Activated T-cell treated with anti-CD3 and anti-CD28 coated beads for 24 hours (primary cell): ENCODE data around the gene SNAPC5.
"Not testable (repeated sequence)": the region's sequence is repeated elsewhere in the genome, so short reads cannot be mapped to it uniquely, and the experiment has no call there.

Experiments
- DNase-seq: peaks from one replicate; pipeline ENCODE4 v3.0.0-alpha.2; 2020; ENCODE audit warnings: low read depth

SNAPC5 gene

DNA sequence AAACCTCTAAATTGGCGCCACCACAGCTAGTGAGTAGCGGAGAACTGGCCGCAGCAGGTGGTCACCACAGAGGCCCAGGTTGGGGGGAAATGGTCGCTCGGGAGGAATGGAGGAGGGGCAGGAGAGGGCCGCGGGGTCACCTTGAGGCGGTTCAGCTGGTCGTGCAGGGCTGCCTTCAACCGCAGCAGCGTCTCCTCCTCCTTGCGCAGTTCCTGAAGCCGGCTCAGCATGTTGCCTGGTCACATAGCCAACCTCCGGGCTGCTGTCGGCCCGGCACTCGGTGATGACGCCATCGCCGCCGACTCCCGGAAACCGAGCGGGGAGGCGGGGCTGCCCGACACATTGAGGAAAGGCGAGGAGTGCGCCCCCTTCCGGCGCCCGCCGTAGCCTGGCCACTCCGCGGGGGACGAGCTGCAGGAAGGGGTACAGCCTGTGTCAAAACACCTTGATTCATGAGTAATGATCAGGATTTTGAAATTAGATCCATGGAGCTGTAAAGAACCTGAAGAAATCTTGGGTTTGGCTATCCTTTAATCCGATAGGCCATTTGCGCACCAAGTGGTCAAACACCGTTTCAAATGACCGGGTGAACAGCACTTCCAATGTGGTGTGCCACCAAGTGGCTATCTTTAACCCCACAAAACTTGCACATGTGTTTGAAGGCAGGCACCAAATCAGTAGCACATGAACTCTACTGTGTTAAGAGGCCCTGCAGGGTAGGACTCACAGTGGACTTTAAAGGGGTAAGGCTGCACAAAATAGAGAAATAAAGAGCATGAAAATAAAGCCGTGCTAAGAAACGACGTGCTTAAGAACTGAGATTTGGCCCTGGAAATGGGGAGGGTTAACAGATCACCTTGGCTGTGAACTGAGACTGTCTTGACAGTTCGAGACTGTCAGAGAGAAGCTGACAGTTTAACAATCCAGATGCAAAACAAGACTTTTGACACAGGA, at the start of gene SNAPC5:
SNAPC5 (minus strand) TSS at position 261 of the 954 bp plus-strand sequence; CDS start at position 230, 31 bp downstream.
- DNase-seq = peak; percentile 98

DNA sequence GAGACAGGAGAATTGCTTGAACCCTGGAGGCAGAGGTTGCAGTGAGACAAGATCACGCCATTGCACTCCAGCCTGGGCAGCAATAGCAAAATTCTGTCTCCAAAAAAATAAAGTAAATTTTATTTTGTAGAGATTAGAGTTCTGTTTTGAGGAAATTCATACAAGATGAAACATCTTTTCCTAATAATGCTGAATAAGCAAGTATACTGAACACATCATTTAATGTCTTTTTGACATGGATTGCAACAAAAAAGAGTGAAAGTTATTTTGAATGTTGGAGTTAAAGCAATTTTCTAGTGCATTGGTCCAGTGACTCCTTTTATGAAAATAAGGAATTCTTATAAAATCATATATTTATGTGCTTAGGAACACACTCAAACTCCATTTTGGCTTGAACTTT, 47.7 kb upstream of the SNAPC5 start:
- DNase-seq = no peak

DNA sequence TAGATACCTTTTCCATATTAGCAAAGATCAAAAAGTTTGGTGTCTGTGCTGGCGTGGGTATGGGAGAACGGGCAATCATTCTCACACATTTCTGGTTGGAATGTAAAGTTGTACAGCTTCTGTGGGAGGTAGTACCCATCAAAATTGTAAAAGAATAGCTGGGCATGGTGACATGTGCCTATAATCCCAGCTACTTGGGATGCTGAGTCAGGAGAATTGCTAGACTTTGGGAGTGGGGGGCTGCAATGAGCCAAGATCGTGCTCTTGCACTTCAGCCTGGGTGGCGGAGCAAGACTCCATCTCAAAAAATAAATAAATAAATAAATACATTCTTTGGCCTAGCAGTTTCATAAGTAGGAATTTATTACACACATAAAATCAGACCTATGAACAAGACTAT, 45.3 kb upstream of the SNAPC5 start:
- no peak for DNase-seq

- no peak for DNase-seq
Observed at GRCh38 chr15:66535056-66535455, 37.5 kb upstream of the SNAPC5 start.

DNA sequence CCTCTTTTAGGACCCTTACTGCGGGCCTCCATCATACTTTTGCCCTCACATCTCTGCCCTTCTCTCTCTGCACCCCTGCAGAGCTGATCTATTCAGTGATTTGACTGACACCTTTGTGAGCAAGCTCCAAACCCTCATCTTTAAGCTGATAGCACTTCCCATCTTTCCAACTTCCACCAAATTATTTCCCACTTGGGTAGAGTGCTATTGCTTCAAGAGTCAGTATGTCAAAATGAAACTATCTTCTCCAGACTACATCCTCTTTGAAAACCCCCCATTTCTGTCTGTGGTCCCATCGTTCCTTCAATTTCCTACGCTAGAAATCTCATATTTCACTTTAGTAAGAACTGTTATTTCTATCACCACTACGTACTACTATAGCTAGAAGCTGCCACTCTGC, 27.3 kb upstream of the SNAPC5 start:
- no peak for DNase-seq

GRCh38 chr15:66523926-66524325, 26.4 kb upstream of the SNAPC5 start:
- DNase-seq = no peak

DNA sequence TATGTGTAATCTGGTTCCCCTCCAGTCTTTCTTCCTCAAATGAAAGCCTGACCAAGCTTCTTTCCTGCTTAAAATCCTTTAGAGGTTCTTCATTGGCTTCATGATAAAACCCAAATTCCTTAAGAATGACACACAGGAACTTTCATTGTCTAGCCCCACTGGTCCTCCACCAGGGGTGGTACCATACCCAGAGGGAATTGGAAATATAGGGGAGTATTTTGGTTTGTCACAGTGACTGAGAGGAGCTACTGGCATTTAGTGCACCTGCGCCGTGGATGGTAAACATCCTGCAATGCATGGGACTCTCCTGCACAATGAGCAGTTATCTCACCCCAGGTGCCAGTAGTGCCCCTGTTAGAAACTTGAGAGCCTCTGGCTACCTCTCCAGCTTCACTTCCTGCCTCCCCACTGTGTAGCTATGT, 18.4 kb upstream of the SNAPC5 start:
- DNase-seq = no peak

- no peak for DNase-seq
Observed at GRCh38 chr15:66514586-66514985, 17.0 kb upstream of the SNAPC5 start.

DNA sequence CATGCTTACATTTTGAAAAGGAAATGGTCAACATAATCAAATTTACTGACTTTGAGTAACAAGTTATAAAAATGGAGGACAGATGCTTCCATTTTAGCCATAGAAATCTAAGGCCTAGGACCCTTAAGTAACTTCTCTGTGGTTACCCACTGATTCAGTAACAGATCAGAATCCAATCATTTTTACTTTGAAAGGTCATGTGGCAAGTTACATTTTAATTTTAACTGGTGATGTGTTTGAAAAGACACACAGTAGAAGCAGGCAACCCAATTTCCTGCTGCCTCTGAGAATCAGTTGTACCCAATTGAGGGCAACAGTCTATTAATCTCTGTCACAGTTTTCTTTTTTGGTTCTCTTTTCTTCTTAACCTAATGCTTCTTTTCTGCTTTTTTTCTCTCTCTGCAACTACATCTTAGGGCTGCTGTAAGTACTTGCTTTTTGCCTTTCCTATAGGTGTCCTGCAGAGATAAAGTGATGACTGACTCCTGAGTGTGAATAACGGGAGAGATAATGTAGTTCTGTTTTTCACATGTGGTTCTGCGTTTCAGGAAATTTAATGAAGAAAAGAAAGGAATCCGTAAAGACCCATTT, 10.8 kb upstream of the SNAPC5 start:
- no peak for DNase-seq

GRCh38 chr15:66505818-66506217, 8.3 kb upstream of the SNAPC5 start:
- no peak for DNase-seq

DNA sequence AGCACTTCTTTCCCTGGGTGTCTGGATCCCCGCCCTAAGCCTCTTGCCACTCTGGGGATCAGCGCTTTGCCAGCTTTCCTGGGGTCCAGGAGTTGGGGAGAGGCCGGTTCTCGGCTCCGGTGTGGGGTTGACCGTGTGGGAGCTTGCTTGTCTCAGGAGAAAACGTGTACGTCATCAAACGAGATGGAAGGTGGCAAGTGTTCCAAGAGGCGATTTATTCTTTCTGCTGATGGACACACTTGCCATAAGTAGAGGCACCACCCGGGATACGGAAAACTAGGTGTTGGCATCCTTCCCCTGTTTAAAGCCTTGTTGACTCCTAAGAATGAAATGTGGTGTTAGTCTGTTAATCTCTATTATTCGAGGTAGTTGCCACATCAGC, 7.9 kb upstream of the SNAPC5 start:
- DNase-seq = no peak

DNA sequence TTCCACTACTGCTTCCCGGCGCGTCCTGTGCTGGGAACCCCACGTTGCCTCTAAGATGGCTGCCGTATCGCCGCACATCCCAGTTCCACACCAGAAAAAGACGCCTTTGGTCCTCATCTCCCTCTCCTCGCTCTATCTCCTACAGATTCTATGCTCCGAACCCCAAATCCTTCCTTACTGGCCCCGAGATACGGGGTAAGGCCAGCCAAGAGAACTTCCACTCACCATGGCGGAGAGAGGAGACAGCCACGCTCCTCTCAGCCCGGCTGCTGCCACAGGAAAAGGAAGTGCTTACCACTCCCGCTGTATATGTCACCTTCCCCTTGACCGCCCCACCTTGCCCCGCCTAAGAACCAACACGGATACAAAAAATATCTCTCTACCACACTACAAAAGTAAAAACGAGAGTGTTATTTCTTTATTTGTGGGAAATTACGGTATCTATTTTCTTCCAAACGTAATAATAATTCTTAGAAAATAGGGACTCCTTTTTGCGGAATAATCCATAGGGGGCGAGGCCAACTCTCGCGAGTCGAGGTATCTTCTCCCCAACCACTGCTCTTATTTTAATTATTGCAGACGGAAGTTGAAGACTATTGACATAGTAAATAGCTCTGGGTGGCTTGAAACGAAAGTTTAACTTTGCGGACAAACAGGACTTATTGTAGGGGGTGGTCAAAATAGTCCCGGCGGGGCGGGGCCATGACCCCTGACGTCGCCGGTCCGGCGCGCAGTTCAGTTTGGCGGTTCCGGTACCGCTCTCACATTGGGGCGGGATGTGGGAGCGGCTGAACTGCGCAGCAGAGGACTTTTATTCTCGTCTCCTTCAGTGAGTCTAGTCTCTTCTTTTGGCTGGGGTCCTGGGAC, 7.2 kb upstream of the SNAPC5 start, which contains the start of the genes RPL4 and ZWILCH:
RPL4 (minus strand) TSS at position 293 of the 867 bp plus-strand sequence; CDS start at position 228, 65 bp downstream.
ZWILCH (plus strand) TSS at position 764 of the 867 bp plus-strand sequence; CDS start at position 777, 13 bp downstream.
- DNase-seq = peak; percentile 77

DNA sequence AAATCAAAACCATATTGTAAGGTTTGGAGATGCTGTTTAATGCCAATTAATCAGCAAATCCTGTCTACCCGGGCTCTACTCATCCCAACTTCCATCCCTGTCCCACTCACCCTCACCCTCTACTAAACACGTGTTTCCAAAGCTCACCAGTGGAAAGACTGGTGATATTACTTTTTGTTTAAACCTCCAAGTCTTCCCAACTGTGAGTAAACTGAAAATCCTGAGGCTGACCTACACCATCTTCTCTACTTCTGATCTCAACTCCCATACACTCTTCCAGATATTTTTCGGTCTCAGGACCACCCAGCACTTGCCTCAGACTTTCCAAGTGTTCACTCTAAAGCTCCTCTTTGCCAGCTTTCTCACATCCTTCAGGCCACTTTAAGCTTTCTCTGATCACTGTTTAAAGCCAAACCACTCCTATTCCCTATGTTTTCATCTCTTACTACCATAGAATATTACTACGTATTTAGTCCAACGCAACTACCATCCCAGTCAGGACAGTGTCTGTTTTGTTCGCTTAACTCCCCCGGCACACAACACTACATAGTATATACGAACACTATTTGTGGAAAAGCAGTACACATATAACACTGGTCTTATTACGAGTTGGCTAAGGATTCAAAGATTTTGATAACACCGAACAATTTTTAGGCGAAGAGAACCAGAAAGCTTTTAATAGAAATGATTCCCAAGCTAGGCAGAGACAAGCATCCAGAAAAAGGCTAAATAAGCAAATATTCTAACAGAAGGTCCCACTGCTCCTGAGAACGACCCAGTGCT, 6.4 kb upstream of the SNAPC5 start:
- no peak for DNase-seq

- DNase-seq = not testable (repeated sequence)
Observed at GRCh38 chr15:66503041-66503648, 5.6 kb upstream of the SNAPC5 start.

DNA sequence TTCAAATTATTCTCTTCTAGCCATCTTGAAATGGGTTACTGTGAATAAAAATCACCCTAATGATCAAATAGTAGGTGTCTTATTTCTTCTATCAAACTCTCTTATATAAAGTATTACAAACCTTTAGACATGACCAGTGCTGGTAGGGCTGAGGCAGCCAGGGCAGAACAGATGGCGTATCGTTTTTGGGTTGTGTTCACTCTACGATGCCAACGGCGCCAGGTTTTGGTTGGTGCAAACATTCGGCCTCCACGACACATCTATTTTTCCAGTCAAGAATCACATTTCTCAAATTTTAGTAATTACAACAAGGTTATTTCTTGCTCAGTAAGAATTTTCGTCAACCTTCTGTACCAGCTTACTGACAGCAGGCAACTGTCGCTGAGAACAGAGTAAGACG, 4.9 kb upstream of the SNAPC5 start:
- no peak for DNase-seq

DNA sequence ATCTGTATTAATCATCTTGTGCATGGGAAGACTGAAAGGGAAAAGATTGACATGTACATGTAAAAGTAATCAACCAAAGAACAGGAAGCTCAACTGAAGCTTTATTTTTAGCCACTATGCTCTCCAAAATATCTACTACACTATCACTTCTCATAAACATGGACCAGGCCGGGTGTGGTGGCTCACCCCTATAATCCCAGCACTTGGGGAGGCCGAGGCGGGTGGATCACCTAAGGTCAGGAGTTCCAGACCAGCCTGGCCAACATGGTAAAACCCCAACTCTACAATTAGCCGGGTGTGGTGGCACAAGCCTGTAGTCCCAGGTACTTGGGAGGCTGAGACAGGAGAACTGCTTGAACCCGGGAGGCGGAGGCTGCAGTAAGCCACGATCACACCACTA, 2.8 kb upstream of the SNAPC5 start:
- DNase-seq = not testable (repeated sequence)

DNA sequence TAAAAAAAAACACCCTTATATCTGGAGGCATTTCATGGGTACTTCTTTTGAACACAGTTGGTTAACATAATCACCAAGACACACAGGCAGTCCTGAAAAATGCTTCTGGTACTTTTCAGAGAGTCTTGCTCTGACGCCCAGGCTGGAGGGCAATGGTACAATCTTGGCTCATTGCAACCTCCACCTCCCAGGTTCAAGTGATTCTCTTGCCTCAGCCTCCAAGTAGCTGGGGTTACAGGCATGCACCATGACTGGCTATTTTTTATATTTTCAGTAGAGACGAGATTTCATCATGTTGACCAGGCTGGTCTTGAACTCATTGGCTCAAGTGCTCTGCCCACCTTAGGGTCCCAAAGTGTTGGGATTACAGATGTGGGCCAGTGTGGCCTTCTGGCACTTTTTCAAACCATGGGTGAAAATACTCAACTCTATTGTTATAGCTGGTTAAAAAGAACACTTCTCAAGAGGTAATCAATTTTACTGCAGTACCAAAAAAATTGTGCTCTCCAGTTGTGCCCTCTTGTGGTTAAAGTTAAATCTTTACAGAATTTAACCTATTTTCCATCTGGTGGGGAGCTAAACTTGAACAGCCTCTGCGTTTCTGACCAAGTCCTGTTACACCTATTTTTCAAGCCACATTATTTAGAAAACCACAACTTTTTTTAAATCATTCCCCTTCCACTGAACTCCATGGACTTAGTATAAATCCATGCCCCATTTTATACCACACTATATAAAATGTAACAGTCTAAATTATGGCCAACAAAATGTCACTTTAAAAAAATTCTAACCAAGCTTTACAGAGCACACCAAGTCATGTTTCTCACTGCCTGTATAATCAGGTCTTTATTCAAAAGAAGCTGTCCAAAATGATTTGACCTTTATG, 1.2 kb upstream of the SNAPC5 start:
- DNase-seq = no peak

DNA sequence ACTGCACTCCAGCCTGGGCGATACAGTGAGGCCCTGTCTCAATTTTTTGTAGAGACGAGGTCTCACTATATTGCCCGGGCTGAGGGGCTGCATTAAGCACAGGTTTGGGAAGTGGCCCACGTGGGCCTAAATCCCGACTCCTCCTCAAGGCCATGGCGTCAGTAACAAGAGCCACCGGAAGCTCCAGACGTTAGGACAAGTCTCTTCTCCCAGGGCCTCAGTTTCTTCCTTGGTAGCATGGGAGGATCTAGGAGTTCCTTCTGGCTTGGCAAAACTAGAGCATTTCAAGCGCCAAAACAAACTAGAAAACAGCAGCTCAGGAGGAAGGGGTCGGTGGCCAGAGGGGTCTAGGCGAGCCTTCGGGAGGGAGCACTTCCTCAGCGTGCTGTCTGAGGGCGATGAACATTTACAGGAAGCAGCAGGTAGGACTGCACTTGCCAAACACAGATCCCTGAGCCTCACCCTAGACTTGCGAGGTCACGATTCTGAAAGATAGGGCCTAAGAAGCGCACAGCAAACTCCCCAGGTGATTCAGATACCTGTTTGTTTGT, 536 bp downstream of the SNAPC5 start:
- no peak for DNase-seq

GRCh38 chr15:66494262-66494661, 3.3 kb downstream of the SNAPC5 start:
- no peak for DNase-seq

DNA sequence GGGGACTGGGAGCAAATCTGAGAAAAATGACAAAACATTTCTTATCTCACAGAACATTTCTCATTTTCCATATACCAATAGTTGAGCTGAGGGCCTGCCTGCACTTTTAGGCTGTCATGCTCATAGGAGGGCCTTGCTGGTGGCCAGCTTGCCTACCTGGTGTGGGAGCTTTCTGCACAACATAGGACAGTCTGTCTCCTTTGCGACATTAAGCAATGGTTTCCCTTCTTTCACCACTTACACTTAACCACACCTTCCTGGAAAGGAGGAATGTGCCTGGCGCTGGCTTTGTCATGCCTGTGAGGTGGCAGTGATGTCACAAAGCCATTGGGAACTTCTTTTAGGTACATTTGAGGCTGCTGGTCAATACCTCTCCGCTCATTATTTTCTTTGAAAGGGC, 5.7 kb downstream of the SNAPC5 start:
- no peak for DNase-seq
